ENCODE measurements around the gene METTL9. TPM values are rescaled to one million over a fixed set of nuclear protein-coding genes. Genes with fewer than 3 reads are reported as not detected.

Gene METTL9
- total RNA-seq, 1 experiment from 2014 or later, result 50.7 TPM

GRCh38 chr16:21611556-21612384, 12.4 kb downstream of the METTL9 start:
- Mint-ChIP-seq H3K36me3 (ENCODE audit: insufficient read depth, unreplicated experiment) (no peaks in the 10 kb centered on the region), H3K27me3 (ENCODE audit: insufficient read depth, unreplicated experiment) (no peaks in the 10 kb centered on the region), H3K4me3 (ENCODE audit: unreplicated experiment) (no peak overlapping the region), H3K4me1 (ENCODE audit: low read depth, unreplicated experiment) (peaks cover 5% of the 10 kb centered on the region), H3K27ac (ENCODE audit: unreplicated experiment) (no peak overlapping the region), H3K9me3 (ENCODE audit: unreplicated experiment) (no peaks in the 10 kb centered on the region)
- DNase-seq, result no peak
- Histone ChIP-seq H3K4me3 (ENCODE audit: low read depth, low read length) (no peak overlapping the region), H3K9me3 (no peaks in the 10 kb centered on the region), H3K27me3 (replicated peaks; ENCODE audit: control insufficient read depth, insufficient read depth, low read length) (no peaks in the 10 kb centered on the region), H3K4me1 (no peaks in the 10 kb centered on the region; the same call in 1 of the 2 replicates), H3K36me3 (ENCODE audit: control insufficient read depth, insufficient read depth, low read length) (no peaks in the 10 kb centered on the region)
- TF ChIP-seq, protein P1, sequence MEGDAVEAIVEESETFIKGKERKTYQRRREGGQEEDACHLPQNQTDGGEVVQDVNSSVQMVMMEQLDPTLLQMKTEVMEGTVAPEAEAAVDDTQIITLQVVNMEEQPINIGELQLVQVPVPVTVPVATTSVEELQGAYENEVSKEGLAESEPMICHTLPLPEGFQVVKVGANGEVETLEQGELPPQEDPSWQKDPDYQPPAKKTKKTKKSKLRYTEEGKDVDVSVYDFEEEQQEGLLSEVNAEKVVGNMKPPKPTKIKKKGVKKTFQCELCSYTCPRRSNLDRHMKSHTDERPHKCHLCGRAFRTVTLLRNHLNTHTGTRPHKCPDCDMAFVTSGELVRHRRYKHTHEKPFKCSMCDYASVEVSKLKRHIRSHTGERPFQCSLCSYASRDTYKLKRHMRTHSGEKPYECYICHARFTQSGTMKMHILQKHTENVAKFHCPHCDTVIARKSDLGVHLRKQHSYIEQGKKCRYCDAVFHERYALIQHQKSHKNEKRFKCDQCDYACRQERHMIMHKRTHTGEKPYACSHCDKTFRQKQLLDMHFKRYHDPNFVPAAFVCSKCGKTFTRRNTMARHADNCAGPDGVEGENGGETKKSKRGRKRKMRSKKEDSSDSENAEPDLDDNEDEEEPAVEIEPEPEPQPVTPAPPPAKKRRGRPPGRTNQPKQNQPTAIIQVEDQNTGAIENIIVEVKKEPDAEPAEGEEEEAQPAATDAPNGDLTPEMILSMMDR (IDR thresholded peaks at IDR 0.05; ENCODE audit: insufficient read depth in 1 of 2, low read depth in 1 of 2, low read length in 1 of 2, severe bottlenecking in 1 of 2, unreplicated experiment in 1 of 2), result no peak
- POLR2A ChIA-PET, result no interaction called here
- no TSS peak for BruUV-seq (replicated peaks)
- CTCF ChIA-PET, result no interaction called here
- intact Hi-C loops (cut with micrococcal nuclease; ENCODE audit: unreplicated experiment), result no loop called here

GRCh38 chr16:21613361-21613760, 14.0 kb downstream of the METTL9 start:
- no peak for DNase-seq
- TF ChIP-seq, protein P1 (IDR thresholded peaks at IDR 0.05; ENCODE audit: insufficient read depth in 1 of 2, low read depth in 1 of 2, low read length in 1 of 2, severe bottlenecking in 1 of 2, unreplicated experiment in 1 of 2), result no peak
- no peaks in the 10 kb centered on the region for H3K27me3 ChIP-seq (replicated peaks; ENCODE audit: control insufficient read depth, insufficient read depth, low read length)
- H3K4me3 ChIP-seq (ENCODE audit: low read depth, low read length), result no peak overlapping the region
- POLR2A ChIA-PET, result no interaction called here
- CTCF ChIA-PET, result interaction anchor here (0.6 to 0.7 kb wide), 2 partner anchors 8 to 12 kb away, joined by 3 to 4 read pairs; no protein-coding TSS in a partner anchor
- Mint-ChIP-seq H3K36me3 (ENCODE audit: insufficient read depth, unreplicated experiment) (peaks cover 3% of the 10 kb centered on the region), H3K4me3 (ENCODE audit: unreplicated experiment) (no peak overlapping the region), H3K27ac (ENCODE audit: unreplicated experiment) (no peak overlapping the region), H3K4me1 (ENCODE audit: low read depth, unreplicated experiment) (peaks cover 5% of the 10 kb centered on the region), H3K27me3 (ENCODE audit: insufficient read depth, unreplicated experiment) (no peaks in the 10 kb centered on the region), H3K9me3 (ENCODE audit: unreplicated experiment) (no peaks in the 10 kb centered on the region)
- H3K36me3 ChIP-seq (ENCODE audit: control insufficient read depth, insufficient read depth, low read length), result no peaks in the 10 kb centered on the region
- BruUV-seq (replicated peaks), result no TSS peak
- intact Hi-C loops (cut with micrococcal nuclease; ENCODE audit: unreplicated experiment), result no loop called here
- H3K4me1 ChIP-seq, result no peaks in the 10 kb centered on the region; the same call in 1 of the 2 replicates
- no peaks in the 10 kb centered on the region for H3K9me3 ChIP-seq

DNA sequence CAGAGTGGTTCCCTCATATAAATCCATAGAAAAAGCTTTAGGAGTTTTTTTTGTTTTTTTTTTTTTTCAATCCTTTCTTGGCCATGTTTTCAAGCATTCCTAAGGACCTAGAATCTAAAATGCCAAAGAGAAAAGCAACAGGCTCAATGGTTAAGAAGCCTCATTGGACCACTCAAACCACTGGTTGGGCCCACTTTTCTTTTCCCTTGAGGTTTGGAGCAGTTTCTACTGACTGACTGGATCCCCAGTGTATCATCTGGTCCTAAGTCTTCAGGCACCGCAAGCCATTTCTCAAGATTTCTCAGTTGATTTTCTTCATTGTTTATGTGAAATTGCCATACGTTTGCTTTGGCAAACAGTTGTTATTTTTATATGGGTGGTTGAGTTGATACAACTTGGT, 14.4 kb downstream of the METTL9 start:
- no peak overlapping the region for H3K27ac Mint-ChIP-seq (ENCODE audit: unreplicated experiment)
- CTCF ChIA-PET, result interaction anchor here (0.6 to 0.7 kb wide), 2 partner anchors 9 to 11 kb away, joined by 3 to 4 read pairs; no protein-coding TSS in a partner anchor
- Histone ChIP-seq H3K27me3 (replicated peaks; ENCODE audit: control insufficient read depth, insufficient read depth, low read length) (no peaks in the 10 kb centered on the region), H3K9me3 (no peaks in the 10 kb centered on the region), H3K36me3 (ENCODE audit: control insufficient read depth, insufficient read depth, low read length) (no peaks in the 10 kb centered on the region), H3K4me3 (ENCODE audit: low read depth, low read length) (no peak overlapping the region), H3K4me1 (no peaks in the 10 kb centered on the region; the same call in 1 of the 2 replicates)
- BruUV-seq (replicated peaks), result no TSS peak
- no peaks in the 10 kb centered on the region for H3K9me3 Mint-ChIP-seq (ENCODE audit: unreplicated experiment)
- POLR2A ChIA-PET, result no interaction called here
- H3K27me3 Mint-ChIP-seq (ENCODE audit: insufficient read depth, unreplicated experiment), result no peaks in the 10 kb centered on the region
- peaks cover 5% of the 10 kb centered on the region for H3K4me1 Mint-ChIP-seq (ENCODE audit: low read depth, unreplicated experiment)
- no peak overlapping the region for H3K4me3 Mint-ChIP-seq (ENCODE audit: unreplicated experiment)
- TF ChIP-seq, protein P1 (IDR thresholded peaks at IDR 0.05; ENCODE audit: insufficient read depth in 1 of 2, low read depth in 1 of 2, low read length in 1 of 2, severe bottlenecking in 1 of 2, unreplicated experiment in 1 of 2), result no peak
- no peak for DNase-seq
- H3K36me3 Mint-ChIP-seq (ENCODE audit: insufficient read depth, unreplicated experiment), result peaks cover 7% of the 10 kb centered on the region
- intact Hi-C loops (cut with micrococcal nuclease; ENCODE audit: unreplicated experiment), result no loop called here

All from Caco-2 (cell line).